Lung (tissue), 12 donors: Measurements from ENCODE around the gene COL4A2. TPM values are rescaled to one million over a fixed set of nuclear protein-coding genes. Genes with fewer than 3 reads are reported as not detected.

Source experiments
- ATAC-seq: fragments of 200-7000 bp; cut with Tn5 transposase; one replicate; pipeline ENCODE4 v1.9.1; 2020; ENCODE audit warnings: moderate number of reproducible peaks; ENCODE audit not compliant: insufficient read depth, low FRiP score
- DNase-seq, 3 donors: peaks; one replicate each; pipeline ENCODE4 v3.0.0-alpha.2; 2013 to 2017
- H3K27ac ChIP-seq, 2 donors: one replicate each; pipeline ENCODE4 v1.5.1; 2013; ENCODE audit warnings: mild to moderate bottlenecking in 2 of 2, moderate library complexity in 2 of 2, control low read depth in 1 of 2, inconsistent platforms in 1 of 2, low read depth in 1 of 2, low read length in 1 of 2
- H3K27me3 ChIP-seq, 3 donors: one replicate each; pipeline ENCODE4 v1.5.1; 2013; ENCODE audit warnings: low read length in 2 of 3; ENCODE audit not compliant: control insufficient read depth in 3 of 3, insufficient read depth in 3 of 3
- H3K36me3 ChIP-seq, 4 donors: one replicate each; pipeline ENCODE4 v1.5.1; 2013; ENCODE audit warnings: low read length in 4 of 4, mild to moderate bottlenecking in 1 of 4, moderate library complexity in 1 of 4; ENCODE audit not compliant: control insufficient read depth in 4 of 4, insufficient read depth in 4 of 4
- H3K4me1 ChIP-seq, 5 donors: one replicate each; pipeline ENCODE4 v1.5.1; 2013; ENCODE audit warnings: low read length in 5 of 5, mild to moderate bottlenecking in 2 of 5, moderate library complexity in 1 of 5; ENCODE audit not compliant: control insufficient read depth in 5 of 5, insufficient read depth in 5 of 5
- H3K4me3 ChIP-seq: one replicate; pipeline ENCODE4 v1.5.1; 2013; ENCODE audit warnings: mild to moderate bottlenecking, control low read depth, moderate library complexity
- H3K9ac ChIP-seq, 2 donors: one replicate each; pipeline ENCODE4 v1.5.1; 2013; ENCODE audit warnings: low read length in 2 of 2, control low read depth in 1 of 2; ENCODE audit not compliant: insufficient read depth in 1 of 2
- H3K9me3 ChIP-seq, 4 donors: one replicate each; pipeline ENCODE4 v1.5.1; 2013; ENCODE audit warnings: low read length in 3 of 4, mild to moderate bottlenecking in 1 of 4, moderate library complexity in 1 of 4; ENCODE audit not compliant: control insufficient read depth in 4 of 4, insufficient read depth in 3 of 4
- WGBS, 2 donors: extraction: QIAGEN DNeasy Blood & Tissue Kit; methylation state at CpG; one replicate each; pipeline ENCODE4 v1.1.7; 2013; 5-methylcytosine and 5-hydroxymethylcytosine counted together
- polyA plus RNA-seq, 2 donors: library from polyadenylated mRNA; stranded (reverse); fragments of 200-250 nt; gene quantifications; one replicate each; pipeline ENCODE4 v1.2.1, GENCODE V29; 2013
- total RNA-seq, 2 donors: library from RNA; depleted of rRNA in 1 of 2; stranded (reverse); fragments of >200 nt in 1 of 2; gene quantifications; one replicate each; pipeline ENCODE4 v1.2.1, GENCODE V29; 2014 to 2021
- TF ChIP-seq, protein P1 (sequence below): IDR thresholded peaks from 2 replicates; pipeline ENCODE4 v1.5.1; 2012; ENCODE audit warnings: mild to moderate bottlenecking; ENCODE audit errors: control extremely low read depth, extremely low read depth
- donor health status: control.
- donor health status: control.
- donor health status: Bipolar disorder and iron deficiency.
- donor health status: healthy.
- donor health status: DM: yes; HTN: yes; CAD: no.

COL4A2 gene
- total and polyA plus RNA-seq, 4 donors = 169 to 627 (median 339) TPM

DNA sequence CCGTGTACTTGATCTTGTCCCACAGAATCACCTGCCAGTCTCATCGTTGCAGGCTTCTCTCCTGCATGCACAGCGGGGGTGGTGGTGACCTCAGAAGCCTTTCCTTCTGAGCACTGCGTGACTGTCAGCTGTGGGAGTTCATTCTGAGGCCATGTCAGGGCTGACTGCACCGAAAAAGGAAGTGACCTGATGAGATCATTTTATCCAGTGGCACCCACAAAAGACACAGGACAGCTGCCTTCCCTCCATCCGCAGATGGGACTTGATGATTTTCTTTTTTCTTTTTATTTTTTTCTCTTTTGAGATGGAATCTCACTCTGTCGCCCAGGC lies 164.7 kb downstream of the COL4A2 start:
- WGBS, 2 donors = 37 to 42% methylated on average over 6 to 7 of the region's 7 CpGs
- peaks cover 13 to 40% (median 27%) of the 10 kb centered on the region in 4 donors for H3K36me3 ChIP-seq
- H3K27me3 ChIP-seq = no peaks in the 10 kb centered on the region
- ATAC-seq (peak; percentile 29), DNase-seq (peak in 2 of 3 donors; percentile 18 to 41)
- H3K9me3 ChIP-seq = no peaks in the 10 kb centered on the region
- TF ChIP-seq, protein P1, sequence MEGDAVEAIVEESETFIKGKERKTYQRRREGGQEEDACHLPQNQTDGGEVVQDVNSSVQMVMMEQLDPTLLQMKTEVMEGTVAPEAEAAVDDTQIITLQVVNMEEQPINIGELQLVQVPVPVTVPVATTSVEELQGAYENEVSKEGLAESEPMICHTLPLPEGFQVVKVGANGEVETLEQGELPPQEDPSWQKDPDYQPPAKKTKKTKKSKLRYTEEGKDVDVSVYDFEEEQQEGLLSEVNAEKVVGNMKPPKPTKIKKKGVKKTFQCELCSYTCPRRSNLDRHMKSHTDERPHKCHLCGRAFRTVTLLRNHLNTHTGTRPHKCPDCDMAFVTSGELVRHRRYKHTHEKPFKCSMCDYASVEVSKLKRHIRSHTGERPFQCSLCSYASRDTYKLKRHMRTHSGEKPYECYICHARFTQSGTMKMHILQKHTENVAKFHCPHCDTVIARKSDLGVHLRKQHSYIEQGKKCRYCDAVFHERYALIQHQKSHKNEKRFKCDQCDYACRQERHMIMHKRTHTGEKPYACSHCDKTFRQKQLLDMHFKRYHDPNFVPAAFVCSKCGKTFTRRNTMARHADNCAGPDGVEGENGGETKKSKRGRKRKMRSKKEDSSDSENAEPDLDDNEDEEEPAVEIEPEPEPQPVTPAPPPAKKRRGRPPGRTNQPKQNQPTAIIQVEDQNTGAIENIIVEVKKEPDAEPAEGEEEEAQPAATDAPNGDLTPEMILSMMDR = no peak
- no peak overlapping the region for H3K9ac ChIP-seq
- H3K4me1 ChIP-seq = peaks cover 0 to 11% (median 0%) of the 10 kb centered on the region in 5 donors
- H3K4me3 ChIP-seq = no peak overlapping the region
- peak overlapping the region in 1 of 2 donors; percentile 39 for H3K27ac ChIP-seq

DNA sequence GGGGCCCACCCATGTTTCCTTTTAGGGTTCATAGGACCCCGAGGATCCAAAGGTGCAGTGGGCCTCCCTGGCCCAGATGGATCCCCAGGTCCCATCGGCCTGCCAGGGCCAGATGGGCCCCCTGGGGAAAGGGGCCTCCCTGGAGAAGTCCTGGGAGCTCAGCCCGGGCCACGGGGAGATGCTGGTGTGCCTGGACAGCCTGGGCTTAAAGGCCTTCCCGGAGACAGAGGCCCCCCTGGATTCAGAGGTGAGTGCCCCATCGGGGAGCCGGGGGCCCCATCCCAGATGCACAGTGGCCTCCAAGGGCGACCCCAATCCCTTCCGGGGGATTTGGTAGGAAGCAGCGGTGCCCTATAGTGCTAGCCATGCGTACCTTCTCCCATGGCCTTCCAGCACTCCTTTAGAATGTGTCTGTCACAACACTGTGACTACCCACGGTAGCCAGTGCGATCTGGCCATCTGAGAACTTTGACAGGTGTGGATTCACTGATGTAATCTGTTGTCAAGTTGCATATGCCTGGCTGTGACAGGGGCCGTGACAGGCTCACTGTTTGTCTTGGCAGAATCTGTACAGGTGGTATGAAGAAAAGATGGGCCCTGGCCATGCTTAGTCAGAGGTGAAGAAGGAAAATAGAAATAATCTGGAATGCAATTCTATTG lies 165.9 kb downstream of the COL4A2 start:
- H3K9ac ChIP-seq = no peak overlapping the region
- H3K4me1 ChIP-seq = peaks cover 0 to 11% (median 0%) of the 10 kb centered on the region in 5 donors
- no peak for ATAC-seq
- whole genome bisulfite sequencing, 2 donors = 94 to 95% methylated on average over 14 of the region's 14 CpGs
- H3K27me3 ChIP-seq = no peaks in the 10 kb centered on the region
- DNase-seq = no peak
- no peaks in the 10 kb centered on the region for H3K9me3 ChIP-seq
- peaks cover 11 to 33% (median 22%) of the 10 kb centered on the region in 4 donors for H3K36me3 ChIP-seq
- no peak overlapping the region for H3K27ac ChIP-seq
- no peak overlapping the region for H3K4me3 ChIP-seq
- TF ChIP-seq, protein P1 = no peak

DNA sequence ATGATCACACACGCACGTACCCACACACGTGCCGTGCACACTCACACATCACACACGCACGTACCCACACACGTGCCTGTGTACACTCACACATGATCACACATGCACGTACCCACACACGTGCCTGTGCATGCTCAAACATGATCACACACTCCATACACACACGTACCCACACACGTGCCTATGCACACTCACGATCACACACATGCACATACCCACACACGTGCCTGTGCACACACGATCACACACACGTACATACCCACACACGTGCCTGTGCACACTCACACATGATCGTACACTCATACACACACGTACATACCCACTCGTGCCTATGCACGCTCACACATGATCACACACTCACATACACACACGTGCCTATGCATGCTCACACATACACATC lies 167.6 kb downstream of the COL4A2 start:
- Histone ChIP-seq H3K36me3 (peaks cover 7 to 32% (median 26%) of the 10 kb centered on the region in 4 donors), H3K4me3 (no peak overlapping the region), H3K9ac (no peak overlapping the region), H3K27ac (no peak overlapping the region), H3K27me3 (no peaks in the 10 kb centered on the region), H3K4me1 (peaks cover 0 to 11% (median 0%) of the 10 kb centered on the region in 5 donors), H3K9me3 (no peaks in the 10 kb centered on the region)
- DNase-seq (no peak), ATAC-seq (no peak)
- 86 to 96% methylated on average over 21 of the region's 21 CpGs for WGBS, 2 donors
- TF ChIP-seq, protein P1 = no peak
